ENCODE results near the gene RNF112.

RNF112 gene

GRCh38 chr17:19380481-19381301 lies 30.3 kb upstream of the RNF112 start:
- Histone ChIP-seq H3K4me1 (ENCODE audit: insufficient read depth, low read length) (peaks cover 12% of the 10 kb centered on the region), H3K9me3 (ENCODE audit: control insufficient read depth, insufficient read depth, low read length) (no peaks in the 10 kb centered on the region), H3K36me3 (ENCODE audit: insufficient read depth, low read length) (peaks cover 31% of the 10 kb centered on the region; the same call in 1 of the 2 replicates), H3K9ac (ENCODE audit: low read depth, low read length) (no peak overlapping the region)

GRCh38 chr17:19381361-19381740 lies 29.7 kb upstream of the RNF112 start:
- peaks cover 31% of the 10 kb centered on the region; the same call in 1 of the 2 replicates for H3K36me3 ChIP-seq (ENCODE audit: insufficient read depth, low read length)
- peaks cover 15% of the 10 kb centered on the region for H3K4me1 ChIP-seq (ENCODE audit: insufficient read depth, low read length)
- no peak overlapping the region for H3K9ac ChIP-seq (ENCODE audit: low read depth, low read length)
- H3K9me3 ChIP-seq (ENCODE audit: control insufficient read depth, insufficient read depth, low read length), result no peaks in the 10 kb centered on the region

- peaks cover 19% of the 10 kb centered on the region for H3K4me1 ChIP-seq (ENCODE audit: insufficient read depth, low read length)
- peaks cover 31% of the 10 kb centered on the region; the same call in 1 of the 2 replicates for H3K36me3 ChIP-seq (ENCODE audit: insufficient read depth, low read length)
- H3K9me3 ChIP-seq (ENCODE audit: control insufficient read depth, insufficient read depth, low read length), result no peaks in the 10 kb centered on the region
Measured at GRCh38 chr17:19381741-19382444, 29.1 kb upstream of the RNF112 start.

GRCh38 chr17:19382531-19383444 lies 28.2 kb upstream of the RNF112 start:
- Histone ChIP-seq H3K9me3 (ENCODE audit: control insufficient read depth, insufficient read depth, low read length) (no peaks in the 10 kb centered on the region), H3K36me3 (ENCODE audit: insufficient read depth, low read length) (peaks cover 31% of the 10 kb centered on the region; the same call in 1 of the 2 replicates), H3K9ac (ENCODE audit: low read depth, low read length) (no peak overlapping the region), H3K4me1 (ENCODE audit: insufficient read depth, low read length) (peaks cover 22% of the 10 kb centered on the region)

More at GRCh38 chr17:19381741-19382444, 29.1 kb upstream of the RNF112 start:
- no peak overlapping the region for H3K9ac ChIP-seq (ENCODE audit: low read depth, low read length)

- peaks cover 22% of the 10 kb centered on the region for H3K4me1 ChIP-seq (ENCODE audit: insufficient read depth, low read length)
- peaks cover 31% of the 10 kb centered on the region; the same call in 1 of the 2 replicates for H3K36me3 ChIP-seq (ENCODE audit: insufficient read depth, low read length)
- H3K9me3 ChIP-seq (ENCODE audit: control insufficient read depth, insufficient read depth, low read length), result no peaks in the 10 kb centered on the region
- H3K9ac ChIP-seq (ENCODE audit: low read depth, low read length), result no peak overlapping the region
Measured at GRCh38 chr17:19383681-19384470, 27.2 kb upstream of the RNF112 start.

- H3K4me1 ChIP-seq (ENCODE audit: insufficient read depth, low read length), result peaks cover 16% of the 10 kb centered on the region; the same call in 1 of the 2 replicates
- no peak overlapping the region for H3K9ac ChIP-seq (ENCODE audit: low read depth, low read length)
- peaks cover 23% of the 10 kb centered on the region; the same call in 1 of the 2 replicates for H3K36me3 ChIP-seq (ENCODE audit: insufficient read depth, low read length)
- no peaks in the 10 kb centered on the region for H3K9me3 ChIP-seq (ENCODE audit: control insufficient read depth, insufficient read depth, low read length)
Measured at GRCh38 chr17:19384723-19385391, 26.2 kb upstream of the RNF112 start.

- no peaks in the 10 kb centered on the region for H3K9me3 ChIP-seq (ENCODE audit: control insufficient read depth, insufficient read depth, low read length)
- H3K4me1 ChIP-seq (ENCODE audit: insufficient read depth, low read length), result peaks cover 16% of the 10 kb centered on the region; the same call in 1 of the 2 replicates
- peaks cover 16% of the 10 kb centered on the region; the same call in 1 of the 2 replicates for H3K36me3 ChIP-seq (ENCODE audit: insufficient read depth, low read length)
- no peak overlapping the region for H3K9ac ChIP-seq (ENCODE audit: low read depth, low read length)
Measured at GRCh38 chr17:19385521-19385983, 25.5 kb upstream of the RNF112 start.

GRCh38 chr17:19386051-19386929 lies 24.7 kb upstream of the RNF112 start:
- H3K4me1 ChIP-seq (ENCODE audit: insufficient read depth, low read length), result peaks cover 16% of the 10 kb centered on the region; the same call in 1 of the 2 replicates
- H3K9me3 ChIP-seq (ENCODE audit: control insufficient read depth, insufficient read depth, low read length), result no peaks in the 10 kb centered on the region
- peaks cover 9% of the 10 kb centered on the region; the same call in 1 of the 2 replicates for H3K36me3 ChIP-seq (ENCODE audit: insufficient read depth, low read length)
- no peak overlapping the region for H3K9ac ChIP-seq (ENCODE audit: low read depth, low read length)

GRCh38 chr17:19386974-19387920 lies 23.8 kb upstream of the RNF112 start, which contains the start of gene MFAP4:
Gene MFAP4, minus strand, starts transcription at chr17:19387190. Its CDS starts 35 bp downstream, at chr17:19387155.
- no peaks in the 10 kb centered on the region for H3K9me3 ChIP-seq (ENCODE audit: control insufficient read depth, insufficient read depth, low read length)
- H3K4me1 ChIP-seq (ENCODE audit: insufficient read depth, low read length), result peaks cover 16% of the 10 kb centered on the region; the same call in 1 of the 2 replicates
- H3K36me3 ChIP-seq (ENCODE audit: insufficient read depth, low read length), result peaks cover 5% of the 10 kb centered on the region; the same call in 1 of the 2 replicates
- no peak within 1 kb of the TSS for H3K9ac ChIP-seq (ENCODE audit: low read depth, low read length)

- Histone ChIP-seq H3K9ac (ENCODE audit: low read depth, low read length) (no peak overlapping the region), H3K9me3 (ENCODE audit: control insufficient read depth, insufficient read depth, low read length) (no peaks in the 10 kb centered on the region), H3K4me1 (ENCODE audit: insufficient read depth, low read length) (peaks cover 16% of the 10 kb centered on the region; the same call in 1 of the 2 replicates), H3K36me3 (ENCODE audit: insufficient read depth, low read length) (no peaks in the 10 kb centered on the region)
Measured at GRCh38 chr17:19387921-19388521, 23.0 kb upstream of the RNF112 start.
